Upper lobe of left lung (tissue), 6 donors: ENCODE data around the gene ERCC5. TPM values are rescaled to one million over a fixed set of nuclear protein-coding genes. Genes with fewer than 3 reads are reported as not detected.

Source experiments
- ATAC-seq, 2 donors: fragments of 200-7000 bp; cut with Tn5 transposase; one replicate each; pipeline ENCODE4 v1.9.1; 2022; ENCODE audit warnings: mild to moderate bottlenecking in 2 of 2, moderate library complexity in 2 of 2; ENCODE audit not compliant: low FRiP score in 2 of 2
- DNase-seq, 2 donors: peaks; one replicate each; pipeline ENCODE4 v3.0.0-alpha.2; 2019 to 2020
- H3K27ac ChIP-seq, 4 donors: fragments of 200-600 bp; sonication (generic); one replicate each; pipeline ENCODE4 v1.5.1; 2016 to 2019
- H3K27me3 ChIP-seq, 4 donors: fragments of 200-600 bp; sonication (generic); one replicate each; pipeline ENCODE4 v1.5.1; 2017 to 2019
- H3K36me3 ChIP-seq, 4 donors: fragments of 200-600 bp; sonication (generic); one replicate each; pipeline ENCODE4 v1.5.1; 2016 to 2019
- H3K4me1 ChIP-seq, 4 donors: fragments of 200-600 bp; sonication (generic); one replicate each; pipeline ENCODE4 v1.5.1; 2018 to 2019
- H3K4me3 ChIP-seq, 4 donors: fragments of 200-600 bp; sonication (generic); one replicate each; pipeline ENCODE4 v1.5.1; 2017 to 2019; ENCODE audit warnings: mild to moderate bottlenecking in 2 of 4, moderate library complexity in 1 of 4
- H3K9me3 ChIP-seq, 4 donors: fragments of 200-600 bp; sonication (generic); one replicate each; pipeline ENCODE4 v1.5.1; 2018 to 2019
- EP300 ChIP-seq, 4 donors: sonication (generic); formaldehyde crosslinking; IDR thresholded peaks; one replicate each; pipeline ENCODE4 v1.5.1; 2017; ENCODE audit warnings: antibody characterized with exemption in 4 of 4, control low read depth in 2 of 4
- POLR2A ChIP-seq, 4 donors: fragments of 450-650 bp; IDR thresholded peaks; one replicate each; pipeline ENCODE4 v1.5.1; 2016 to 2017; ENCODE audit warnings: antibody characterized with exemption in 4 of 4, mild to moderate bottlenecking in 2 of 4
- POLR2AphosphoS5 ChIP-seq, 2 donors: sonication (generic); formaldehyde crosslinking; IDR thresholded peaks; one replicate each; pipeline ENCODE4 v1.5.1; 2017; ENCODE audit warnings: antibody characterized with exemption in 2 of 2
- WGBS, 2 donors: methylation state at CpG; one replicate each; pipeline ENCODE4 v1.1.5; 2017 to 2018; 5-methylcytosine and 5-hydroxymethylcytosine counted together
- total RNA-seq, 6 donors: library from RNA; depleted of rRNA in 4 of 6; stranded (reverse); fragments of >200 nt in 4 of 6; gene quantifications; one replicate each; pipeline versions ENCODE4 v1.1.0 to v1.2.1, GENCODE V29; 2016 to 2021
- TF ChIP-seq, protein P1 (sequence below), 6 experiments: fragments of 450-650 bp in 4 of 6; fragments of 200-600 bp in 2 of 6; sonication (generic) in 2 of 6; IDR thresholded peaks; one replicate each; pipeline ENCODE4 v1.5.1; 2016 to 2019; ENCODE audit warnings: antibody characterized with exemption in 6 of 6
- donor health status: DM: no; HTN: no; CAD: no; lungs with moderate emphysema.
- donor health status: DM: no; HTN: yes; CAD: no; lungs with severe emphysema.

The ERCC5 gene
- total RNA-seq, 6 donors from 2014 or later = 39.1 to 138 (median 47.4) TPM

DNA sequence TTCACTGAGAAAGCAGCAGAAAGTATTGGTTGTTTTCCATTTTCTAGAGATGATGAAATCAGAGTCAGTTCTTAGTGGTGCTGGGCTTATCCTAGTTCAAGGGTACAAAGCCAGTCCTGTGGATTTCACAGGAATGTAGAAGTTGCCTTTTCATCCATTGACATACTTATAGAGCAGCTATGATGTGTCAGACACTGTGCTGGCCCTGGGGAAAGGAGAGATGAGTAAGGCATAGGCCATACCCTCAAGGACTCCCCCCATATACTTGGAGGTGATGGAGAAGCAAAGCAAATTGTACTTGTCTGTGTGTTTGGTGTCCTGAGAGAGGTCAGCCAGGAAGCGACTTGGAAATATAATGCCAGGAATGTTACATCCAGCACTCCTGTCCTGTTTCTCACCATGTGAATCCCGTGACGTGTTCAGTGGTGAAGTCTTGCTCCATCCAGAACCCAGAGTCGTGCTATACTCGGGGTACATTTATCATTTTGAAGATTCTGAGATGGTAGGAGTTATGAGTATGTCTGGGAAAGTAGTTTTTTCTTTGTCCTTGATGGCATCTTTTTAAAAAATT lies 22.6 kb downstream of the ERCC5 start:
- Histone ChIP-seq H3K4me1 (peaks cover 4 to 12% (median 7%) of the 10 kb centered on the region in 4 donors), H3K27ac (no peak overlapping the region), H3K4me3 (no peak overlapping the region), H3K9me3 (no peaks in the 10 kb centered on the region), H3K27me3 (no peaks in the 10 kb centered on the region), H3K36me3 (peaks cover 42 to 88% (median 57%) of the 10 kb centered on the region in 4 donors)
- DNase-seq (no peak), ATAC-seq (no peak)
- TF ChIP-seq, protein P1, sequence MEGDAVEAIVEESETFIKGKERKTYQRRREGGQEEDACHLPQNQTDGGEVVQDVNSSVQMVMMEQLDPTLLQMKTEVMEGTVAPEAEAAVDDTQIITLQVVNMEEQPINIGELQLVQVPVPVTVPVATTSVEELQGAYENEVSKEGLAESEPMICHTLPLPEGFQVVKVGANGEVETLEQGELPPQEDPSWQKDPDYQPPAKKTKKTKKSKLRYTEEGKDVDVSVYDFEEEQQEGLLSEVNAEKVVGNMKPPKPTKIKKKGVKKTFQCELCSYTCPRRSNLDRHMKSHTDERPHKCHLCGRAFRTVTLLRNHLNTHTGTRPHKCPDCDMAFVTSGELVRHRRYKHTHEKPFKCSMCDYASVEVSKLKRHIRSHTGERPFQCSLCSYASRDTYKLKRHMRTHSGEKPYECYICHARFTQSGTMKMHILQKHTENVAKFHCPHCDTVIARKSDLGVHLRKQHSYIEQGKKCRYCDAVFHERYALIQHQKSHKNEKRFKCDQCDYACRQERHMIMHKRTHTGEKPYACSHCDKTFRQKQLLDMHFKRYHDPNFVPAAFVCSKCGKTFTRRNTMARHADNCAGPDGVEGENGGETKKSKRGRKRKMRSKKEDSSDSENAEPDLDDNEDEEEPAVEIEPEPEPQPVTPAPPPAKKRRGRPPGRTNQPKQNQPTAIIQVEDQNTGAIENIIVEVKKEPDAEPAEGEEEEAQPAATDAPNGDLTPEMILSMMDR (IDR thresholded peaks at IDR 0.05) = no peak
- 91 to 93% methylated on average over 5 of the region's 5 CpGs for WGBS, 2 donors

DNA sequence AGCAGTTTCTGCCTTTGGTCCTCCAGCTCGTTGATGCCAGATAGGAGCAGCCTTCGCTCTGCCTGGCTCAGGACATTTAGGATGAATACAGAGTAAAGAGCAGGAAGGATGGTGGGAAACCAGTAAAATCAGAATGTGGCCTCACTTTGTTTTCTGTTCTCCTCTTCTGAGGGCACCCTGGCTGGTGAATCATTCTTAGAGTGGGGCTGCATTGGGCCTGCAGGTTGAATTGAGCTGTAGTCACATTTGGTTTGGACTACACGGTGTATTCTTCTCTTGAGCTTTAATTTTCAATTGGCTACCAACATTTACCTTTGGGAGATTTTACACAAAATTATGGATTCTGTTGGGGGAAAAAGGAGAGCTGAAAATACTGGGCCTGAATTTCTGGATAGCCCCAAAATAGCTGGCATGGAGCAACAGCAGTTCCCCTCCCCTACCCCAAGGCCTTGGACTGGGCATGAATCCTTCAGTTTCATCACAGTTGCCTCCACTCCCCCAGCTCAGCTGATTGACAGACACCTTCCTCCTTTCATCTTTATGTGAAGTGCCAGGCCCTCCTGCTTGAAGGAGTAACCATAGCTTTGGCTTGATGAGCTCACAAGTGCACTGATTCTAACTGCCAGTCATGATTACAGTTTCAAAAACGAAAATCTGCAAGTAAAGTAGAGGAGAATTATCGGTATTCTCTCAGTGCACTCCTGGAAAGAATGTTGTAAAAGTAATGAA lies 24.3 kb downstream of the ERCC5 start:
- Histone ChIP-seq H3K9me3 (no peaks in the 10 kb centered on the region), H3K4me3 (no peak overlapping the region), H3K27ac (no peak overlapping the region), H3K36me3 (peaks cover 34 to 90% (median 61%) of the 10 kb centered on the region in 4 donors), H3K4me1 (peaks cover 0 to 10% (median 4%) of the 10 kb centered on the region in 4 donors), H3K27me3 (no peaks in the 10 kb centered on the region)
- ATAC-seq = no peak
- TF ChIP-seq POLR2A (IDR thresholded peaks at IDR 0.05) = no peak
- TF ChIP-seq POLR2AphosphoS5 (IDR thresholded peaks at IDR 0.05) = no peak
- no peak for TF ChIP-seq EP300 (IDR thresholded peaks at IDR 0.05)
- TF ChIP-seq, protein P1 (IDR thresholded peaks at IDR 0.05) = no peak
- DNase-seq = no peak
- 63 to 69% methylated on average over 5 of the region's 5 CpGs for WGBS, 2 donors

DNA sequence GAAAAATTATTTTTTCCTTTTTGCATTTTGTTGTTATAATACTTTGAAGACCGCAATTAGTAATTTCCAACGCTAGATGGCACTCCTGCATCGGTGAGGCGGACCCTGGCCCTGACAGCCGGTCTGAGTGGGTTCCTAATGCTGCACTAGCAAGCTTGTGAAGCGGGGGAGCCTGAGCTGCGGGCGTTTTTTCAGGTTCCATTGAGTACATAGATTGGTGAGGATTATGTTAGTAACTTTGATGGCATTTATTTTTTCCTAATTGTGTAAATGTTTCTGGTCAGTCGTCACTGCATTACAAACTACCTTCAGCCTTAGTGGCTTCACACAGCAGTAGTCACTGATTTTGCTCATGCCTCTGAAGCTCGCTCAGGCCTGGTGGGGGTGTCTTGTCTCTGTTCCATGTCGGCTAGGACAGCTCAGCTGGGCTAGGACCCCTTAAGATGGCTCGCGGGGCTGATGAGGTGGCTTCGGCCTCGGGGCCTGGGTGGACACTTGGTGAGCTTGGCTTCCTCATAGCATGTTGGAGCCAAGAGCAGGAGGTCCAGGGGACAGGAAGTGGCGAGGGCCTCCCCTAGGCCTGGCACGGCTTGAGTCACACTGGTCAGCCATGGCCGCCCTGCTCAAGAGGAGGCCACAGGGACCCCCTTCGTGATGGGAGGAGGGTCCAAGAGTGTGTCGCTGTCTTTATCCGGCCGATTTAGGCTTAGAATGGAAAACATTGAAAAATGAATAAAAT lies 25.0 kb downstream of the ERCC5 start:
- no peaks in the 10 kb centered on the region for H3K9me3 ChIP-seq
- H3K36me3 ChIP-seq = peaks cover 39 to 90% (median 65%) of the 10 kb centered on the region in 4 donors
- WGBS, 2 donors = 53 to 57% methylated on average over 20 to 22 of the region's 22 CpGs
- H3K27me3 ChIP-seq = no peaks in the 10 kb centered on the region
- H3K4me1 ChIP-seq = peaks cover 0 to 10% (median 4%) of the 10 kb centered on the region in 4 donors
- no peak overlapping the region for H3K4me3 ChIP-seq
- DNase-seq = peak; percentile 40 to 42
- H3K27ac ChIP-seq = no peak overlapping the region
- ATAC-seq = peak; percentile 71 to 79
- TF ChIP-seq POLR2A (IDR thresholded peaks at IDR 0.05) = no peak
- TF ChIP-seq, protein P1 (IDR thresholded peaks at IDR 0.05) = peak; percentile 17 to 59 (median 48)
- TF ChIP-seq POLR2AphosphoS5 (IDR thresholded peaks at IDR 0.05) = no peak
- TF ChIP-seq EP300 (IDR thresholded peaks at IDR 0.05) = no peak

DNA sequence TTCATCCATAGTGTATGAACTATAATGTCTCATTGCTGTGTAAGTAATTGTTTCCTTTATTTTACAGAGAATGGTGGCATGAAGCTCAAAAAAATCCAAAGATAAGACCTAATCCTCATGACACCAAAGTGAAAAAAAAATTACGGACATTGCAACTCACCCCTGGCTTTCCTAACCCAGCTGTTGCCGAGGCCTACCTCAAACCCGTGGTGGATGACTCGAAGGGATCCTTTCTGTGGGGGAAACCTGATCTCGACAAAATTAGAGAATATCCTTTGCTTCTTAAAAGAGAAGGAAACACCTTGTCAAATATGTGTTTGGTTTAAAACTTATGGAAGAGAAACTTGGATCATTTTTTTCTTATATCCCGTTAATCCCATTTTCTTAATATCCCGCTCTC lies 26.3 kb downstream of the ERCC5 start:
- no peaks in the 10 kb centered on the region for H3K9me3 ChIP-seq
- DNase-seq (no peak), ATAC-seq (no peak)
- TF ChIP-seq POLR2AphosphoS5 (IDR thresholded peaks at IDR 0.05) = no peak
- TF ChIP-seq POLR2A (IDR thresholded peaks at IDR 0.05) = no peak
- TF ChIP-seq, protein P1 (IDR thresholded peaks at IDR 0.05) = no peak
- TF ChIP-seq EP300 (IDR thresholded peaks at IDR 0.05) = no peak
- H3K36me3 ChIP-seq = peaks cover 36 to 90% (median 61%) of the 10 kb centered on the region in 4 donors
- WGBS, 2 donors = 92 to 94% methylated on average over 7 of the region's 7 CpGs
- H3K4me3 ChIP-seq = no peak overlapping the region
- no peaks in the 10 kb centered on the region for H3K27me3 ChIP-seq
- H3K27ac ChIP-seq = no peak overlapping the region
- peaks cover 0 to 10% (median 4%) of the 10 kb centered on the region in 4 donors for H3K4me1 ChIP-seq
